Activated CD4-positive, CD25-positive, alpha-beta regulatory T cell treated with anti-CD3 and anti-CD28 coated beads, Interleukin-2, amount 50 U/mL, for 24 hours (primary cell): ENCODE measurements around the gene CDK14.

ENCODE experiments used
- ATAC-seq, 2 donors: fragments of 150-1000 bp; cut with Tn5 transposase; one replicate each; pipeline ENCODE4 v1.10.0; 2021; ENCODE audit warnings: mild to moderate bottlenecking in 1 of 2, moderate library complexity in 1 of 2

Gene CDK14

GRCh38 chr7:90850471-90850870, 254.3 kb downstream of the CDK14 start:
- ATAC-seq = no peak

- ATAC-seq = no peak
These were observed 257.1 kb downstream of the CDK14 start for GRCh38 chr7:90853205-90853604.

GRCh38 chr7:90856351-90857070, 260.4 kb downstream of the CDK14 start:
- no peak for ATAC-seq

- no peak for ATAC-seq
These were observed 261.5 kb downstream of the CDK14 start for GRCh38 chr7:90857603-90858002.

GRCh38 chr7:90858546-90858945, 262.4 kb downstream of the CDK14 start:
- ATAC-seq = no peak

GRCh38 chr7:90859521-90859920, 263.4 kb downstream of the CDK14 start:
- ATAC-seq = no peak

- no peak for ATAC-seq
These were observed 268.0 kb downstream of the CDK14 start for GRCh38 chr7:90864088-90864487.

- no peak for ATAC-seq
These were observed 273.2 kb downstream of the CDK14 start for GRCh38 chr7:90869335-90869734.

- ATAC-seq = no peak
These were observed 280.6 kb downstream of the CDK14 start for GRCh38 chr7:90876701-90877100.

- ATAC-seq = no peak
These were observed 281.1 kb downstream of the CDK14 start for GRCh38 chr7:90877201-90877600.

GRCh38 chr7:90879924-90880323, 283.8 kb downstream of the CDK14 start:
- no peak for ATAC-seq

- no peak for ATAC-seq
These were observed 290.3 kb downstream of the CDK14 start for GRCh38 chr7:90886416-90886815.

GRCh38 chr7:90889210-90889609, 293.1 kb downstream of the CDK14 start:
- no peak for ATAC-seq

- no peak for ATAC-seq
These were observed 293.5 kb downstream of the CDK14 start for GRCh38 chr7:90889644-90890043.

GRCh38 chr7:90891529-90891928, 295.4 kb downstream of the CDK14 start:
- ATAC-seq = no peak

GRCh38 chr7:90892213-90892612, 296.1 kb downstream of the CDK14 start:
- peak in 1 of 2 donors; percentile 24 for ATAC-seq

GRCh38 chr7:90894122-90894521, 298.0 kb downstream of the CDK14 start:
- no peak for ATAC-seq

GRCh38 chr7:90896458-90896857, 300.3 kb downstream of the CDK14 start:
- no peak for ATAC-seq

- ATAC-seq = no peak
These were observed 301.9 kb downstream of the CDK14 start for GRCh38 chr7:90897961-90898469.

GRCh38 chr7:90900628-90901356, 304.7 kb downstream of the CDK14 start:
- no peak for ATAC-seq

- no peak for ATAC-seq
These were observed 307.7 kb downstream of the CDK14 start for GRCh38 chr7:90903841-90904240.

- no peak for ATAC-seq
These were observed 314.0 kb downstream of the CDK14 start for GRCh38 chr7:90910136-90910535.

- no peak for ATAC-seq
These were observed 320.2 kb downstream of the CDK14 start for GRCh38 chr7:90916319-90916718.

- no peak for ATAC-seq
These were observed 321.4 kb downstream of the CDK14 start for GRCh38 chr7:90917539-90917938.
